Measurements from ENCODE around the gene CACNA2D3. TPM values are rescaled to one million over a fixed set of nuclear protein-coding genes. Genes with fewer than 3 reads are reported as not detected.

Gene CACNA2D3
- total RNA-seq, 4 donors from 2014 or later = 0.30 to 9.6 (median 3.9) TPM

DNA sequence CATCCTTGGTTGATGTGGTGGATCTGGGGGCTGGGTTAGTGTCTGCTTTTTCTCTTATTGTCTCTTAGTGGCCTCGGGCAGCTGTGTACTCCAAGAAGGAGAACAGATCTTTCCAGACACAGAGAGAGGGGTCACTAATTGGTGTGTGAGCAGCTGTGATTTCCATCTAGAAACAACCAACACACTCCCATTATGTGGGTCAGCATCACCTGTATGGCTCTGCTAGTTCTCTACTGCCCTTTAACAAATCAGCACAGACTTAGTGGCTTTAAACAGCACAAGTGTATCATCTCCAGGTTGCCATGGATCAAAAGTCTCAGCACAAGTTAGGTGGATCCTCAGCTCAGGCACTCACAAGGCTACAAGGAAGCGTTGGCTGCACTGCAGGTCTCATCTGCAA lies 648.7 kb downstream of the CACNA2D3 start:
- Histone ChIP-seq H3K4me1 (peaks cover 0 to 11% (median 0%) of the 10 kb centered on the region in 4 donors), H3K4me3 (no peak overlapping the region), H3K27ac (no peak overlapping the region), H3K9me3 (no peaks in the 10 kb centered on the region), H3K27me3 (no peaks in the 10 kb centered on the region), H3K36me3 (no peaks in the 10 kb centered on the region)
- TF ChIP-seq, protein P1, sequence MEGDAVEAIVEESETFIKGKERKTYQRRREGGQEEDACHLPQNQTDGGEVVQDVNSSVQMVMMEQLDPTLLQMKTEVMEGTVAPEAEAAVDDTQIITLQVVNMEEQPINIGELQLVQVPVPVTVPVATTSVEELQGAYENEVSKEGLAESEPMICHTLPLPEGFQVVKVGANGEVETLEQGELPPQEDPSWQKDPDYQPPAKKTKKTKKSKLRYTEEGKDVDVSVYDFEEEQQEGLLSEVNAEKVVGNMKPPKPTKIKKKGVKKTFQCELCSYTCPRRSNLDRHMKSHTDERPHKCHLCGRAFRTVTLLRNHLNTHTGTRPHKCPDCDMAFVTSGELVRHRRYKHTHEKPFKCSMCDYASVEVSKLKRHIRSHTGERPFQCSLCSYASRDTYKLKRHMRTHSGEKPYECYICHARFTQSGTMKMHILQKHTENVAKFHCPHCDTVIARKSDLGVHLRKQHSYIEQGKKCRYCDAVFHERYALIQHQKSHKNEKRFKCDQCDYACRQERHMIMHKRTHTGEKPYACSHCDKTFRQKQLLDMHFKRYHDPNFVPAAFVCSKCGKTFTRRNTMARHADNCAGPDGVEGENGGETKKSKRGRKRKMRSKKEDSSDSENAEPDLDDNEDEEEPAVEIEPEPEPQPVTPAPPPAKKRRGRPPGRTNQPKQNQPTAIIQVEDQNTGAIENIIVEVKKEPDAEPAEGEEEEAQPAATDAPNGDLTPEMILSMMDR (IDR thresholded peaks at IDR 0.05) = no peak
- no peak for TF ChIP-seq EP300 (IDR thresholded peaks at IDR 0.05)
- TF ChIP-seq POLR2A (IDR thresholded peaks at IDR 0.05) = no peak
- DNase-seq (ENCODE audit: low spot score in 2 of 2) = no peak
- WGBS, 2 donors = 80 to 85% methylated on average over 2 of the region's 2 CpGs

DNA sequence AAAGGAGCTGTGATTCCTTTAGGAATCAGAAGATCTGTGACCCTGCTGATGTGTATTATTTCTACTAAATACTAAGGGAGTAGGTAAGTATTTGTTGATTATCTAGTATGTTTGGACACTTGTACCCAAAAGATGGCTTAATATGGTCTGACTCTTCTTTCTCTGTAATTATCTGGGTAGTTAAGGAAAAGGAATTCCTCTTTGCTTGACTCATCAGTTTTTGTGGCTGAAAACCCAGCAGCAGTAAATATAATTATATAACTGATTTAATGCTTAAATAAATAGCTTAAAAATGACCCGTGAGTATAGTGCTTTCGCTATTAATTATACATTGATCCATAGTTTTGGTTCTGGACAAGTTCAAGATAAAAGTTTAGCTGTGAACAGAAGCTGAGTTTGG lies 649.7 kb downstream of the CACNA2D3 start:
- Histone ChIP-seq H3K36me3 (no peaks in the 10 kb centered on the region), H3K27ac (no peak overlapping the region), H3K27me3 (no peaks in the 10 kb centered on the region), H3K9me3 (no peaks in the 10 kb centered on the region), H3K4me3 (no peak overlapping the region), H3K4me1 (peaks cover 0 to 11% (median 0%) of the 10 kb centered on the region in 4 donors)
- 65 to 73% methylated on average over 2 of the region's 2 CpGs for WGBS, 2 donors
- DNase-seq (ENCODE audit: low spot score in 2 of 2) = no peak
- TF ChIP-seq, protein P1 (IDR thresholded peaks at IDR 0.05) = no peak
- TF ChIP-seq POLR2A (IDR thresholded peaks at IDR 0.05) = no peak
- no peak for TF ChIP-seq EP300 (IDR thresholded peaks at IDR 0.05)

DNA sequence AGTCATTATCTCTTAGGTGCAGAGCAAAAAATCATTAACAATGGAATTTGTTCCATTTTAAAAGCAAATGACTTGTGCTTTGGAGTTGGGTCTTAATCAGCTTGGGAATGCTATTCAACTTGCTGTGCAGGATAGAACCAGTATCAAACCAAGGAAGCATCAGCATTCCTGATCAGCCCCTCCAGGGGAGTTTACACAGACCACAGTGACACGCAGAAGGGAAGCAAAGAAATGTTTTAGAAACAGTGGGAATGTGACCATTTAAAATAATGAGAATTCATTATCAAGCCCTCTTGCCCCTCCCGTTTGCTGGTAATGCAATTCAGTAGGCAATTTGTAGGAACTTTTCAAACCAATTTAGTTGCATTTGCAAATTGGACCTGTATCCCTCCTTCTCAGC lies 650.4 kb downstream of the CACNA2D3 start:
- 56 to 76% methylated on average over 2 of the region's 2 CpGs for WGBS, 2 donors
- Histone ChIP-seq H3K9me3 (no peaks in the 10 kb centered on the region), H3K36me3 (no peaks in the 10 kb centered on the region), H3K4me3 (no peak overlapping the region), H3K27me3 (no peaks in the 10 kb centered on the region), H3K27ac (no peak overlapping the region), H3K4me1 (peaks cover 0 to 11% (median 0%) of the 10 kb centered on the region in 4 donors)
- TF ChIP-seq, protein P1 (IDR thresholded peaks at IDR 0.05) = no peak
- TF ChIP-seq EP300 (IDR thresholded peaks at IDR 0.05) (no peak), POLR2A (IDR thresholded peaks at IDR 0.05) (no peak)
- DNase-seq (ENCODE audit: low spot score in 2 of 2) = no peak

DNA sequence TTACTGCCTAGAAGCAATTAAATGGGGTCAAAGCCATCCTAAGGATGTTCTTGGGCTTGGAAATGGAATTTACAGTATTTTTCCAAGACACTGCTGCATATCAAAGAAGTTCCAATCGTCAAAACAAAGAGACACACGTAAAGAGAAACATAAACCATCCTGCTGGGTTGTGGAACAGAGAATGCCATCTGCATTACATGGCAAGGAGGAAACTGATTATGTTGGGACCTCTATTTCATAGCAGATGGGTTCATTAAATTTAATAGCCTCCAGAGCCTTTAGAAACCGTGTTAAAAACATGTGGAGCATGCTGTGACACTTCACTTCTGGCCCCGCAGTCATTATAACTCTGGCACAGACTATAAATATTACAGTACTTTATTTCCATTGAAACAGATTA lies 650.9 kb downstream of the CACNA2D3 start:
- H3K9me3 ChIP-seq = no peaks in the 10 kb centered on the region

DNA sequence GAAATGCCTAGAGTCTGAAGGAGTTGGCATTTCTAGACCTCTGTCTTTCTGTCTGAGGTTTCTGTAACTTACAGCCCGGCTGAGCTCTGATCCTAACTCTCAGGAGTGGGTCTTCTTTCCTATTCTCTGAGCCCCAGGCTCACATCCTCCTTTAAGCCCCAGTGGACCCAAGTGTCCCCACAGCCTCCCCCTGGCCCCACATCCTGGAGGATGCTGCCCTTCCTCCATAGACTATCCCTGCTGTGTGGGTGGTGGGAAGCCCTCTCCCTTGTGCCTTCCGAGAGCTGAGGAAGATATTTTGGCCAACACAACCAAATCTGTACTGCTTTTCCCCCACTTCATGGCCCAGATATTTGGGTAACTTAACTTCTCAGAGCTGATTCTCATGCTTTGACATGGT lies 654.2 kb downstream of the CACNA2D3 start:
- H3K27me3 ChIP-seq = no peaks in the 10 kb centered on the region
- no peak for DNase-seq (ENCODE audit: low spot score in 2 of 2)
- TF ChIP-seq, protein P1 (IDR thresholded peaks at IDR 0.05) = no peak
- no peak for TF ChIP-seq POLR2A (IDR thresholded peaks at IDR 0.05)
- no peak overlapping the region for H3K27ac ChIP-seq
- no peak overlapping the region for H3K4me3 ChIP-seq
- H3K36me3 ChIP-seq = no peaks in the 10 kb centered on the region
- peaks cover 0 to 5% (median 0%) of the 10 kb centered on the region in 4 donors for H3K4me1 ChIP-seq
- 76 to 80% methylated on average over 2 of the region's 2 CpGs for WGBS, 2 donors
- H3K9me3 ChIP-seq = no peaks in the 10 kb centered on the region

More for the DNA sequence above, 650.9 kb downstream of the CACNA2D3 start:
- DNase-seq (ENCODE audit: low spot score in 2 of 2) = no peak
- Histone ChIP-seq H3K36me3 (no peaks in the 10 kb centered on the region), H3K27me3 (no peaks in the 10 kb centered on the region), H3K27ac (no peak overlapping the region), H3K4me1 (peaks cover 0 to 11% (median 0%) of the 10 kb centered on the region in 4 donors), H3K4me3 (no peak overlapping the region)
- WGBS, 2 donors = 55 to 57% methylated on average over 4 of the region's 4 CpGs
- no peak for TF ChIP-seq EP300 (IDR thresholded peaks at IDR 0.05)
- no peak for TF ChIP-seq POLR2A (IDR thresholded peaks at IDR 0.05)
- TF ChIP-seq, protein P1 (IDR thresholded peaks at IDR 0.05) = no peak

Measured in tibial nerve (tissue), 4 donors.